Measurements from ENCODE around the gene VPS26A. TPM values are rescaled to one million over a fixed set of nuclear protein-coding genes. Genes with fewer than 3 reads are reported as not detected.
A peak's percentile ranks its signal among the peaks of the same experiment; 100 is the strongest.
"Not testable (repeated sequence)": the region's sequence is repeated elsewhere in the genome, so short reads cannot be mapped to it uniquely, and the experiment has no call there.

The VPS26A gene
- total RNA-seq, 1 donor from 2014 or later, result 40.1 TPM

DNA sequence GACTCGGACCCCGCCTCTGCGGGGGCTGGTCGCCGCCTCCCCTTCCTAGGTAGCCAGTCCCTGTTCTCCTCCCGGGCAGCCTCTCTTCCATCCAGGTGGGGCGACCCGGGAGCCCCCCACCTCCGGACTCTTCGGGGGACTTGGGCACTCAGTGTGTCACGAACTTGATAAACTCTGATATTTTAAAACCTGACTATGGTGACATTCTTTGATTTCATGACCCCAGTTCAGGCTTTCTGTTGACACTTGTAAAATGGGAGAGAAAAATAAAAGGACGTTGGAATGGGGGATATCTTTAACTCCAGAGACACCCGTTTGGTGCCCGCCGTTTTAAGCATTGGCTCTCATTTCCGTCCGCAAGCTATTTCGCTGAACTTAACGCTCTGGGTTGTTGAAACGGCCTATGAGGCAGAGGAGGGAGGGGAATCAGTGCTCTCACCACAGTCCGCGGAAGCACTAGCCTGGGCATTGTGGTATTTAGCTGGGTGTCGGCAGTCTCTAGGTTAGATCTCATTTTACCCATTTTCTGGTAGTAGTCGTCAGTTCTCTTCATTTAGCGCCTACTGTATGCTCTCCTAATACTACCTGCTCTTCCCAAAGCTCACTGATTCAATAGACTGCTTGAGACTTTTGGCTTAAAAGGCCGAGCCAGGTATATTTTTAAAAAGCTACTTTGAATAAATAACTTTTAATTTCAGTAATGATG lies 738 bp downstream of the VPS26A start:
- Mint-ChIP-seq H3K27ac (peak overlapping the region; percentile 97), H3K4me1 (peaks cover 17% of the 10 kb centered on the region), H3K27me3 (ENCODE audit: low read depth) (no peaks in the 10 kb centered on the region), H3K9me3 (no peaks in the 10 kb centered on the region), H3K36me3 (peaks cover 2% of the 10 kb centered on the region), H3K4me3 (peak overlapping the region; percentile 84)
- TF ChIP-seq, protein P1, sequence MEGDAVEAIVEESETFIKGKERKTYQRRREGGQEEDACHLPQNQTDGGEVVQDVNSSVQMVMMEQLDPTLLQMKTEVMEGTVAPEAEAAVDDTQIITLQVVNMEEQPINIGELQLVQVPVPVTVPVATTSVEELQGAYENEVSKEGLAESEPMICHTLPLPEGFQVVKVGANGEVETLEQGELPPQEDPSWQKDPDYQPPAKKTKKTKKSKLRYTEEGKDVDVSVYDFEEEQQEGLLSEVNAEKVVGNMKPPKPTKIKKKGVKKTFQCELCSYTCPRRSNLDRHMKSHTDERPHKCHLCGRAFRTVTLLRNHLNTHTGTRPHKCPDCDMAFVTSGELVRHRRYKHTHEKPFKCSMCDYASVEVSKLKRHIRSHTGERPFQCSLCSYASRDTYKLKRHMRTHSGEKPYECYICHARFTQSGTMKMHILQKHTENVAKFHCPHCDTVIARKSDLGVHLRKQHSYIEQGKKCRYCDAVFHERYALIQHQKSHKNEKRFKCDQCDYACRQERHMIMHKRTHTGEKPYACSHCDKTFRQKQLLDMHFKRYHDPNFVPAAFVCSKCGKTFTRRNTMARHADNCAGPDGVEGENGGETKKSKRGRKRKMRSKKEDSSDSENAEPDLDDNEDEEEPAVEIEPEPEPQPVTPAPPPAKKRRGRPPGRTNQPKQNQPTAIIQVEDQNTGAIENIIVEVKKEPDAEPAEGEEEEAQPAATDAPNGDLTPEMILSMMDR (IDR thresholded peaks at IDR 0.05; ENCODE audit: unreplicated experiment), result no peak
- peak in 1 of 2 experiments; percentile 53 for DNase-seq (ENCODE audit: low spot score in 2 of 2, unreplicated experiment in 2 of 2)

DNA sequence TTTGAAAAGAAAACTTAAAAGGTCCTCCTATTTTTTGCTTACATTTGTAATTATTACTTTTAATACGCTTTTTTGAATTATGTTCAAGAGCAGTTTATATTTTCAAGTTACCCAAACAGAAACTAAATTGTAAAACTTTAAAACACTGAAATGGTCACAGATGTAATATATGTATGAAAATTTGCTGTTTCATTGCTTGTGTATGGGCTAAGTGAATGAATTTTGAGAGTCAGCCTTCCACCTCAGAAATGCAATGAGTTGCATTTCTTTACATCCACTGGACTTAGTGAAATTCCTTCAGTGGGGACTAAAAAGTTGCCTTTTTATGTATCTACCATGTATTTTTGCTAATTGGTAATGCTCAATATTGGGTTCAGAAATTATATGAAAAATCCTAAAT lies 1.6 kb downstream of the VPS26A start:
- peaks cover 2% of the 10 kb centered on the region for H3K36me3 Mint-ChIP-seq

DNA sequence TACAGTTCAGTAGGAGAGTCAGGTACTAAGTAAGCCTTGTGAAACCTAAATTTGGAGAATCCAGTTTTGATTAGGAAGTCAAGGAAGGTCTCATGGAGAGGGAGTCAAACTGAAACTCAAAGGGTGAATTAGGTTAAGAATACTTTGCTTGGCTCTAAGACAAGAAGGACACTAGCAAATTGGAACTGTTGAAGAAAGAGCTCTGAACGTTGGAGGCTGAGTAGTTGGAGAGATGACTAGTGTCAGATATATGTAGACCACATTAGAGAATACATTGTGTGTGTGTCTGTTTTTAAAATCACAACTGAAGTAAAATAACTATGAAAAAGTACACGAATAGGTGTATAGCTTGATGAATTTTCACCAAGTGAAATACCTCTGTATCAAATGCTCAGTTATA lies 6.3 kb downstream of the VPS26A start:
- no peaks in the 10 kb centered on the region for H3K27me3 Mint-ChIP-seq (ENCODE audit: low read depth)
- no peak for DNase-seq (ENCODE audit: low spot score in 2 of 2, unreplicated experiment in 2 of 2)
- H3K4me3 Mint-ChIP-seq, result no peak overlapping the region
- no peaks in the 10 kb centered on the region for H3K9me3 Mint-ChIP-seq
- H3K27ac Mint-ChIP-seq, result no peak overlapping the region
- H3K36me3 Mint-ChIP-seq, result peaks cover 23% of the 10 kb centered on the region
- TF ChIP-seq, protein P1 (IDR thresholded peaks at IDR 0.05; ENCODE audit: unreplicated experiment), result no peak
- peaks cover 10% of the 10 kb centered on the region for H3K4me1 Mint-ChIP-seq

More for the DNA sequence above, 1.6 kb downstream of the VPS26A start:
- H3K9me3 Mint-ChIP-seq, result no peaks in the 10 kb centered on the region
- no peaks in the 10 kb centered on the region for H3K27me3 Mint-ChIP-seq (ENCODE audit: low read depth)
- peak overlapping the region; percentile 56 for H3K27ac Mint-ChIP-seq
- no peak for DNase-seq (ENCODE audit: low spot score in 2 of 2, unreplicated experiment in 2 of 2)
- TF ChIP-seq, protein P1 (IDR thresholded peaks at IDR 0.05; ENCODE audit: unreplicated experiment), result no peak
- peak overlapping the region; percentile 84 for H3K4me3 Mint-ChIP-seq
- peaks cover 17% of the 10 kb centered on the region for H3K4me1 Mint-ChIP-seq

GRCh38 chr10:69139961-69140360 lies 16.0 kb downstream of the VPS26A start:
- peaks cover 5% of the 10 kb centered on the region for H3K9me3 Mint-ChIP-seq
- H3K36me3 Mint-ChIP-seq, result peaks cover 16% of the 10 kb centered on the region
- H3K4me3 Mint-ChIP-seq, result no peak overlapping the region
- no peak for DNase-seq (ENCODE audit: low spot score in 2 of 2, unreplicated experiment in 2 of 2)
- no peaks in the 10 kb centered on the region for H3K4me1 Mint-ChIP-seq
- no peak overlapping the region for H3K27ac Mint-ChIP-seq
- TF ChIP-seq, protein P1 (IDR thresholded peaks at IDR 0.05; ENCODE audit: unreplicated experiment), result no peak
- H3K27me3 Mint-ChIP-seq (ENCODE audit: low read depth), result no peaks in the 10 kb centered on the region

DNA sequence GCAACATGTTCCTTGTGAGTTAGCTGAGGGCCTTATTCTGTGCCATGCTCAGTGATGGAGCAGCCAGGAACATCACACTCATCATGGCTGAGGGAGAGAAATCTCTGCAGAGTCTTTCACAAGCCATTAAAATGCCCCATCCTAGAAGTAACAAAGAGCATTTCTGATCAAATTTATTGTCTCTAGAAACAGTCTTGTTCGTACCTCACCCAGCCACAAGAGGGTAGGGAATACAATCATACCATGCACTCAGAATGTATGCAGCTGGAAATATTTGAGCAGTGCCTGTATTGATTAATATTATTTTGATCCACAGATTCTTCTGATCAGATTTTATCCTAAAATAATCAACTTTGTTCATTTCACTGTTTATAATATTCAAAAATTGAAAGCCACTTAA lies 17.3 kb downstream of the VPS26A start:
- TF ChIP-seq, protein P1 (IDR thresholded peaks at IDR 0.05; ENCODE audit: unreplicated experiment), result no peak
- Mint-ChIP-seq H3K4me1 (no peaks in the 10 kb centered on the region), H3K36me3 (peaks cover 11% of the 10 kb centered on the region), H3K9me3 (peaks cover 5% of the 10 kb centered on the region), H3K4me3 (no peak overlapping the region), H3K27me3 (ENCODE audit: low read depth) (no peaks in the 10 kb centered on the region), H3K27ac (no peak overlapping the region)
- no peak for DNase-seq (ENCODE audit: low spot score in 2 of 2, unreplicated experiment in 2 of 2)

- DNase-seq (ENCODE audit: low spot score in 2 of 2, unreplicated experiment in 2 of 2); H3K27ac Mint-ChIP-seq; H3K4me1 Mint-ChIP-seq; H3K4me3 Mint-ChIP-seq; H3K27me3 Mint-ChIP-seq (ENCODE audit: low read depth); H3K9me3 Mint-ChIP-seq: not testable (repeated sequence)
- peaks cover 11% of the 10 kb centered on the region for H3K36me3 Mint-ChIP-seq
Observed at GRCh38 chr10:69142074-69142473, 18.1 kb downstream of the VPS26A start.

Data from mesothelial cell of epicardium (in vitro differentiated cells).